HAP-1 (cell line): Measurements from ENCODE around the gene KANK4.

Source experiments
- DNase-seq, 2 experiments: peaks; one replicate each; pipeline ENCODE4 v3.0.0-alpha.2; 2016 to 2020; ENCODE audit warnings: low spot score in 2 of 2
- H3K27me3 ChIP-seq: fragments of 250-450 bp; sonication (Bioruptor Pico); 2 replicates; pipeline ENCODE4 v1.5.1; 2020; ENCODE audit warnings: low read depth, mild to moderate bottlenecking, moderate library complexity
- H3K36me3 ChIP-seq: fragments of 250-450 bp; sonication (Bioruptor Pico); replicated peaks from 2 replicates; pipeline ENCODE4 v1.5.1; 2020; ENCODE audit warnings: mild to moderate bottlenecking
- H3K4me1 ChIP-seq: fragments of 250-450 bp; sonication (Bioruptor Pico); 2 replicates; pipeline ENCODE4 v1.5.1; 2020; ENCODE audit warnings: mild to moderate bottlenecking
- H3K4me3 ChIP-seq: fragments of 250-450 bp; sonication (Bioruptor Pico); 2 replicates; pipeline ENCODE4 v1.5.1; 2020; ENCODE audit warnings: mild to moderate bottlenecking, moderate library complexity
- H3K9me3 ChIP-seq: fragments of 250-450 bp; sonication (Bioruptor Pico); 2 replicates; pipeline ENCODE4 v1.5.1; 2020; ENCODE audit warnings: mild to moderate bottlenecking, moderate library complexity
- in situ Hi-C: fragments of 300-500 bp; cut with MboI; formaldehyde crosslinking; loops from 3 replicates; pipeline ENCODE4 v1.14.3; 2020; ENCODE audit warnings: low sequenced_read_pairs, inconsistent platforms, mixed read lengths

Gene KANK4

DNA sequence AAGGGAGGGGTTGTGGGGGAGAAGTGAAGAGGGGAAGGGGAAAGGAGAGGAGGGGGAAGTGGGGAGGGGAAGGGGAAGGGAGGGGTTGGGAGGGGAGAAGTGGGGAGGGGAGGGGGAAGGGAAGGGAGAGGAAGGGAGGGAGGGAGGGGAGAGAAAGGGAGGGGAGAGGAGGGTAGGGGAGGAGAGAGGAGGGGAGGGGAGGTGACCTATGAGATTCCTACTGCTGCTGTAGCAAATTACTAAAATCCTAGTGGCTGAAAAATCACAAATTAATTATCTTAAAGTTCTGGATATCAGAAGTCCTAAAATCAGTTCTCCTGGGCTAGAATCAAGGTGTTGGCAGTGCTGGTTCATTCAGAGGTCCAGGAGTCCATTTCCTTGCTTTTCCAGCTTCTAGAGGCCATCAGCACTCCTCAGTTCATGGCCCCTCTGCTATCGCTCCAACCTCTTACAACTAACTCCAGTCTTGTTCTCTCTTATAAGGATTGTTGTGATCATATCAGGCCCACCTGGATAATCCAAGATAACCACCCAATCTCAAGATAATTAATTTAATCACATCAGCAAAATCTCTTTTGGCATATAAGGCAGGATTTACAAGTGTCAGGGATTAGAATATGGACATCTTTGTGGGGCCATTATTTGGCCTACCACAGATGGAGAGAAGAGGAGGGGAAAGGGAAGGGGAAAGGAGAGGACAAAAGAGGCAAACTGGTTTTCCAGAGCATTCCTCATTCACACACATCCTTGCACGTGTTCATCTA, 30.4 kb upstream of the KANK4 start:
- in situ Hi-C loops = no loop called here
- H3K9me3 ChIP-seq = no peaks in the 10 kb centered on the region
- no peak for DNase-seq
- H3K4me3 ChIP-seq = no peak overlapping the region
- no peaks in the 10 kb centered on the region for H3K4me1 ChIP-seq
- no peaks in the 10 kb centered on the region for H3K36me3 ChIP-seq
- no peaks in the 10 kb centered on the region for H3K27me3 ChIP-seq

- in situ Hi-C loops = no loop called here
- DNase-seq = no peak
- no peak overlapping the region for H3K4me3 ChIP-seq
- H3K36me3 ChIP-seq = no peaks in the 10 kb centered on the region
- no peaks in the 10 kb centered on the region for H3K4me1 ChIP-seq
- no peaks in the 10 kb centered on the region for H3K27me3 ChIP-seq
- H3K9me3 ChIP-seq = no peaks in the 10 kb centered on the region
These were observed 27.7 kb upstream of the KANK4 start for GRCh38 chr1:62346886-62347285.

GRCh38 chr1:62343911-62344310, 24.7 kb upstream of the KANK4 start:
- Histone ChIP-seq H3K36me3 (no peaks in the 10 kb centered on the region), H3K4me1 (no peaks in the 10 kb centered on the region)
- in situ Hi-C loops = no loop called here

DNA sequence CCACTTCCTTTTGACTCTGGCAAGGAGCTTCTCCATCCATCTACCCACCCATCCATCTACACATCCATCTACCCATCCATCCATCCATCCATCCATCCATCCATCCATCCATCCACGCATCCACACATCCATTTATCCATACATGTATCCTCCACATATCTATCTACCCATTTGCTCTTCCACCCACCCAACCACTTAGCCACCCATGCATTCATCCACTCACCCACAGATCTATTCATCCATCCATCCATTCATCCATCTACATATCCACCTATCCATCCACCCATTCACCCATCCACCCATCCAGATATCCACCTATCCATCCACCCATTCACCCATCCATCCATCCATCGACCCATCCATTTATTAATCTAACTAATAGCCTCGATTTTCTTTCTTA, 23.0 kb upstream of the KANK4 start:
- Histone ChIP-seq H3K4me1 (peaks cover 11% of the 10 kb centered on the region), H3K9me3 (no peaks in the 10 kb centered on the region), H3K27me3 (no peaks in the 10 kb centered on the region), H3K36me3 (no peaks in the 10 kb centered on the region), H3K4me3 (no peak overlapping the region)
- in situ Hi-C loops = no loop called here
- no peak for DNase-seq

More at GRCh38 chr1:62343911-62344310, 24.7 kb upstream of the KANK4 start:
- H3K9me3 ChIP-seq = no peaks in the 10 kb centered on the region
- H3K27me3 ChIP-seq = no peaks in the 10 kb centered on the region
- H3K4me3 ChIP-seq = no peak overlapping the region
- no peak for DNase-seq

GRCh38 chr1:62341615-62342014, 22.4 kb upstream of the KANK4 start:
- H3K4me3 ChIP-seq = no peak overlapping the region
- DNase-seq = no peak
- H3K27me3 ChIP-seq = no peaks in the 10 kb centered on the region
- in situ Hi-C loops = no loop called here
- H3K4me1 ChIP-seq = peaks cover 13% of the 10 kb centered on the region
- H3K36me3 ChIP-seq = no peaks in the 10 kb centered on the region
- no peaks in the 10 kb centered on the region for H3K9me3 ChIP-seq

DNA sequence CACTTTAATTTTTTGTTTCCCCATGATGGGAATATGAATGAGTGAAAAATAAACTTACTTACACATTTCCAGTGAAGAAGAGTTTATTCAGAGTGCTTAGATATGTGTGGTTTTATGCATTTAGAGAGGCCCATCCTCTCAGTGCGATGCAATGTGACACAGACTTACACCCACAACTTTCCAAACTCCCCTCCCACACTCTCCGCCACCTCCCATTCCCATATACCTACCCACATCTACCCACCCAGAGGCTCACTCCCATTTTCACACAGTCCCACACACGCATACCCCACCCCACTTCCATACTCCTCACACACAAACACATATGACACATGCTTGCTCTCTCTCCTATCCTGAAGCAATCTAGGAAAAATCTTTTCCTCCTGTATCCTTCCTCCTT, 21.9 kb upstream of the KANK4 start:
- H3K36me3 ChIP-seq = no peaks in the 10 kb centered on the region
- no peaks in the 10 kb centered on the region for H3K27me3 ChIP-seq
- no peaks in the 10 kb centered on the region for H3K9me3 ChIP-seq
- no peak overlapping the region for H3K4me3 ChIP-seq
- peaks cover 13% of the 10 kb centered on the region for H3K4me1 ChIP-seq
- in situ Hi-C loops = no loop called here
- DNase-seq = no peak

- Histone ChIP-seq H3K9me3 (no peaks in the 10 kb centered on the region), H3K36me3 (no peaks in the 10 kb centered on the region), H3K4me3 (no peak overlapping the region), H3K4me1 (peaks cover 13% of the 10 kb centered on the region), H3K27me3 (no peaks in the 10 kb centered on the region)
- peak; percentile 32 to 53 for DNase-seq
- in situ Hi-C loops = no loop called here
These were observed 18.7 kb upstream of the KANK4 start for GRCh38 chr1:62337706-62338631.

- Histone ChIP-seq H3K4me1 (peaks cover 13% of the 10 kb centered on the region), H3K9me3 (no peaks in the 10 kb centered on the region), H3K27me3 (no peaks in the 10 kb centered on the region), H3K4me3 (no peak overlapping the region), H3K36me3 (no peaks in the 10 kb centered on the region)
- in situ Hi-C loops = no loop called here
- no peak for DNase-seq
These were observed 17.9 kb upstream of the KANK4 start for GRCh38 chr1:62336995-62337705.

DNA sequence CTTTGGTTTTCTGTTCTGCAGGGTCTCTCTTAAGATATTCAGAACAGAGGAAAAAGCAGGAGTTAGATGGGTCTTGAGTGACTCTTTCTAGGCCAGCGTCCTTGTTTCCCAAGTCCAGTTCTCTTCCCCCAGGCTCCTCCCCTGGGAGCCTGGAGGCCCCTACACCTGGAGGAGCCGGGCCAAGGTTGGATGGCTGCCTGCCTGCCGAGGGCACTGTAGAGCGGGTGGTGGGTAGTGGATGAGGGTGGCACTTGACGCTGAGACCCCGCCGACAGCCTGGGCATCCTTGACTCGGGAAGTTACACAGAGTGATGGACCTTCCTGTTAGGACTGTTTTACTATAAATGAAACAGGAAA, 17.4 kb upstream of the KANK4 start:
- H3K4me3 ChIP-seq = no peak overlapping the region
- H3K9me3 ChIP-seq = no peaks in the 10 kb centered on the region
- in situ Hi-C loops = no loop called here
- DNase-seq = no peak
- no peaks in the 10 kb centered on the region for H3K27me3 ChIP-seq
- H3K4me1 ChIP-seq = peaks cover 13% of the 10 kb centered on the region
- H3K36me3 ChIP-seq = no peaks in the 10 kb centered on the region

- H3K4me1 ChIP-seq = peaks cover 13% of the 10 kb centered on the region
- H3K36me3 ChIP-seq = no peaks in the 10 kb centered on the region
- H3K9me3 ChIP-seq = no peaks in the 10 kb centered on the region
- no peak overlapping the region for H3K4me3 ChIP-seq
- no peaks in the 10 kb centered on the region for H3K27me3 ChIP-seq
- DNase-seq = no peak
- in situ Hi-C loops = no loop called here
These were observed 16.4 kb upstream of the KANK4 start for GRCh38 chr1:62335656-62336055.

- no peaks in the 10 kb centered on the region for H3K36me3 ChIP-seq
- H3K9me3 ChIP-seq = no peaks in the 10 kb centered on the region
These were observed 15.3 kb upstream of the KANK4 start for GRCh38 chr1:62334434-62334985.

GRCh38 chr1:62333441-62333840, 14.2 kb upstream of the KANK4 start:
- in situ Hi-C loops = no loop called here
- no peak for DNase-seq
- no peaks in the 10 kb centered on the region for H3K36me3 ChIP-seq

More at GRCh38 chr1:62334434-62334985, 15.3 kb upstream of the KANK4 start:
- no peak overlapping the region for H3K4me3 ChIP-seq
- no peak for DNase-seq
- H3K27me3 ChIP-seq = no peaks in the 10 kb centered on the region
- in situ Hi-C loops = no loop called here
- peaks cover 13% of the 10 kb centered on the region for H3K4me1 ChIP-seq

DNA sequence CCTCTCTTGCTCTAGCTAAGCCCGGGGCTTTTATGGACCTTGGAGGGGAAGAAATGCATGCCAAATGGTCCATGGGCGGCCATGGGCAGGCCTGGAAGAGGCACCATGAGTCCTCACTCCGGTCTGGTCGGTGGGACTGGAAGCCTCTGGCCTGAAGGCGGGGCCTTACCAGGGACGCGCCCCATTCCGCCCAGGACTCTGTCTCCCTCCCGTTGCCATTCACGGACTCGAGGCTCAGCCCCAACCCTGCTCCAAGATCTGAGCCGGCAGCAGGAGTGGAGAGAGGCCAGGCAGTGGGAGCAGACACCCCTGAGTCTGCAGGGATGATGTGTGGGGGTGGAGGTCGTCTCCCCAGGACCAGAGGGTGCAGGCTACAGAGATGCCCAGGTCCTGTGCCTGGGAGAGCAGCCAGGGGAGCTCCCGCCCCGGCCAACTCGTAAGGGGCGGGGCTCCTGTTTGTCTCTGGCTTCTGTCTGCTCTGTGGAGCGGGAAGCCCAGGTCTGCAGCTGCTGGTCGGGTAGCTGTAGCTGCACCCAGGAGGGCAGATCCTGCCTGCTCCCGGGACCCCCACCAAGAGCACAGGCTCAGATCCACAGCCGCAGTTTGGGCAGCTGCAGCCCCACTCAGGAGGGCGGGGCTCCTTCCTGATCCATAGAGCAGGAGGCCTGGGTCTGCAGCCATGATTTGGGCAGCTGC, 8.3 kb upstream of the KANK4 start:
- H3K27me3 ChIP-seq = no peaks in the 10 kb centered on the region
- no peaks in the 10 kb centered on the region for H3K36me3 ChIP-seq
- H3K4me1 ChIP-seq = no peaks in the 10 kb centered on the region
- in situ Hi-C loops = no loop called here
- H3K9me3 ChIP-seq = no peaks in the 10 kb centered on the region
- H3K4me3 ChIP-seq = no peak overlapping the region
- DNase-seq = no peak

More at GRCh38 chr1:62333441-62333840, 14.2 kb upstream of the KANK4 start:
- peaks cover 13% of the 10 kb centered on the region for H3K4me1 ChIP-seq
- H3K27me3 ChIP-seq = no peaks in the 10 kb centered on the region
- H3K9me3 ChIP-seq = no peaks in the 10 kb centered on the region
- H3K4me3 ChIP-seq = no peak overlapping the region
